Fibroblast of skin of back (primary cell): ENCODE results near the gene ASH1L.
"Not testable (repeated sequence)": the region's sequence is repeated elsewhere in the genome, so short reads cannot be mapped to it uniquely, and the experiment has no call there.

ENCODE experiments used
- DNase-seq: peaks from one replicate; pipeline ENCODE4 v3.0.0-alpha.2; 2013

Gene ASH1L

DNA sequence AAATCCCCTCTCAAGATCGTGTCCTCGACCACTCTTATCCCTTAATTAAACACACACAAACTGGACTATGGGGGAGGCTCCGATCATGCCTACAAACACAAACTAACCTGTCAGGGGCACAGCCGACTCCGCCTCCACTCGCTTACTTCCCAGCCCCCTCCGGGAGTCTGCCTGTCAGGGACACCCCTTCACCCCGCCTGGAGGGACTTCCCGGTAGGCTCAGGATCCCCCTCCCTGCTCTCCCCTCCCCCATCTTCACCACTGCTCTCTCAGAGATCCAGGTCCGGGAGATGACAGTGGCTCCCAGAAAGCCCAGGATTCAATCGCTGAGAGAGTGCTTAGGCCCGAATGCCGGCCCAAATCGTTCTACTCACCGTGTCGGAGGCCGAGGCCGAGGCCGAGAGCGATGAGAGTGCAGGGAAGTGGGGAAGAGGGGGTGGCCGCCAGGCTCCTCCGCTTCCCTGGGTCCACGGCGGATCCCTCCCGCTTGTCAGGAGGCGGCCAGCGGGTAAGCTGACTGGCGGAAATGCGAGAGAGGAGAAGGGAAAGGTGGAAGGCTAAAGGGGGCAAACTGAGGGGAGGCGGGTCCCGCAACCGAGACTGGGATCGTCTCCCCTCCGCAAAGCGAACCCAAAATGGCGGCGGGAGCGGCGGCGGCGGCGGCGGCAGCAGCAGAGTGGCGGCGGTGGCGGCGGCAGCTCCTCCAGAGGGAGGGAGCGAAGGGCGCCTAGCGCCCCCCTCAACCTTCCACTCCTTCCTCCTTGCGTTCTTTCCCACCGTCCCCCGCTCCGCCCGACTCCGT is 623 bp downstream of the ASH1L start:
- DNase-seq: not testable (repeated sequence)

DNA sequence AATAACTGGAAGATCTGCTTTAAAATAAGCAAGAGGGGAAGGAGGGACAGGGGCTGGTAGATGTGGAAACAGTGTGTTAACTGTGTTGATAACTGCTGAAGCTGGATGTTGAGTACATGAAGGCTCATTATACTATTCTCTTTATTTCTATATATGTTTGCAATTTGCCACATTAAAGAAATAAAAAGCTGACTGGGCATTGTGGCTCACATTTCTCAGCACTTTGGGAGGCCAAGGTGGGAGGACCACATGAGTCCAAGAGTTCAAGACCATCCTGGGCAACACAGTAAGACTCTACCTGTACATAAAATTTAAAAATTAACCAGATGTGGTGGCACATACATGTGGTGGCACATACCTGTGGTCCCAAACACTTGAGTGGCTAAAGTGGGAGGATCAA is 6.7 kb downstream of the ASH1L start:
- no peak for DNase-seq

DNA sequence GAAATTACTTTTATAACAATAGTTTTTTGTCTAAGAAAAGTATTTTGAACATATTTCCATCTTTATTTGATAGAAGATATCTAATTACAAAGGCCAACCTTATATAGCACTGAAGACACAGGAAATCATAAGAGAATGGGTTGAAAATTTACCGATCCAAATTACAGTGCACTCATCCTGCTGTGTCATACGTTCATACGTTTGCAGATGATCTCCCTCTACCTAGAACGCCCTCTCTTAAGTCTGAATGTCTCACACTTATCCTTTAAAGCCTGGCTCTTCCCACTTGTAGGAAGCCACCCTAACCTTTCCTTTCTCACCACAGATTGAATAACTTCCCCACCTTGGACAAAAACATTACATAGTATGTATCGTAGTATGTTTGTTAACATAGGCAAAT is 9.3 kb downstream of the ASH1L start:
- DNase-seq: no peak

DNA sequence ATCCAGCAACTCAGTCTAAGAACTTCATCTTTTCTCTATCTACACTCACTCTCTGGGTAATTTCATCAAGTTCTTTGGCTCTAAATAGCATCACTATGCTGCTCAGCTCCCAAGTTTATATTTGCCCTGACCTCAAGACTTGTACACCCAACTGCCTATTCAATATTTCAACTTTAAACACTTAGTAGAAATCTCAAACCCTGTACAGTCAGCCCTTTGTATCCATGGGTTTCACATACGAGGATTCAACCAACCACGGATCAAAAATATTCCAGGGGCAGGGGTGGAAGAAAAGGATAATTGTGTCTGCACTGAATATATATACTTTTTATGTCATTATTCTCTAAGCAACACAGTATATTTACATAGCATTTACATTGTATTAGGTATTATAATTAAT is 13.9 kb downstream of the ASH1L start:
- DNase-seq: no peak

DNA sequence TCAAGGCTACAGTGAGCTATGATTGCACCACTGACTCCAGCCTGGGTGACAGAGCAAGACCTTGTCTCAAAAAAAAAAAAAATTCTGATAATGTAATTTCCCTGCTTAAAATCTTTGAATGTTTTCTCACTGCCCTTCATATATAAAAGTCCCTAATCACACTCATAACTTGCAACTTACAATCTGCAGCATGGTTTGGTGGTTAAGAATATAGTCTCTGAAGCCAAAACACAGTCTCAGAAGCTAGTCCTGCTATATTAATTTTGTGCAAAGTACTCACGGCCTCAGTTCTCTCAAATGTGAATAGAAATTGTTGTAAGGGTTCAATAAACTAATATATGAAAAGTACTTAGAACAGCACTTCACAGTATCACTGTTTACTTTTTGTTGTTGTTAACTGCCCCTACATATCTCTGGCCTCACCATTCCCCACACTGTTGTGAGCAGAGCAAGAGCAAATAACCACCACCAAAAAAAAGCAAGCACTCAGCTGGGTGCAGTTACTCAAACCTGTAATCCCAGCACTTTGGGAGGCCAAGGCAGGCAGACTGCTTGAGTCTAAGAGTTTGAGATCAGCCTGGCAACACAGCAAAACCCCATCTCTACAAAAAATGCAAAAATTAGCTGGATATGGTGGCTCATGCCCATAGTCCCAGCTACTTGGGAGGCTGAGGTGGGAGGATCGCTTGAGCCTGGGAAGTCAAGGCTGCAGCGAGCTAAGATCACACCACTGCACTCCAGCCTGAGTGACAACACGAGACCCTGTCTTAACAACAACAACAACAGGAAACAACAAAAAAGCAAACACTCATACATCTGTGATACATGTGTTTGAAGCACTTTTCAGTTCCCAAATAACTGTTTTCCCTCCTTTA is 22.4 kb downstream of the ASH1L start:
- no peak for DNase-seq

DNA sequence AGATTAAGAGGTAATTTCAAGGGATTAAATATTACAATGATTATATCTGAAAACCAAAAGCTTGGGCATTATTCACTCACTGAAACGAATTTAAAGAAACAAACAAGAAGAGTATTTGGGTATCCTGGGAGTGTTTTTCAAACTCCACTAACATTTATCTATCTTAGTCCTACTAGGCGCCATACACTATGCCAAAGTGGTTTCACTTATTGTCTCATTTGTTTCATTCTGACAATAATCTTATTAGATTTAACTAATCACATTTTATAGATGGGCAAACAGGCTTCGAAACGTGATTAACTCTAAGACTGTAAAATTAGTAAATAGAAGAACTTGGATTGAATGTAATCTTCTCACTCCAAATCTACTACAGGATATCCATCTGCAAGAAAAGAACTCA is 25.4 kb downstream of the ASH1L start:
- no peak for DNase-seq

DNA sequence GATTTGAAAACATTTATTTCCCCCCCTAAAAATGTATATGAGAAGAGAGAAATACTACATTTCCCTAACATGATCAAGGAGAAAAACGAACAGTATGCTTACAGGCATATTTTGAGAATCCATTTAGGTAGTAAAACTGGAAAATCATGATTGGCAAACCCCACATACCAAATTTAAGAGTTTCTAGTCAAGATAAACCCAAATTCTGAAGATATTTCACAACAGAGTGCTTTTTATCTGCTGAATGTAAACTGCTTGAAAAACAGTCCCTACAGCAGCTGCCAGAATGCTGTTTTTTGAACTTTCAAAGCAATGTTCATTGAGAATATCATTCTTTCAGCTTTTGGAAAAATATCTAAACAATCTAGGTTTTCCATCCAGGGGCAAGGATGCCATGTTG is 31.0 kb downstream of the ASH1L start:
- DNase-seq: no peak

DNA sequence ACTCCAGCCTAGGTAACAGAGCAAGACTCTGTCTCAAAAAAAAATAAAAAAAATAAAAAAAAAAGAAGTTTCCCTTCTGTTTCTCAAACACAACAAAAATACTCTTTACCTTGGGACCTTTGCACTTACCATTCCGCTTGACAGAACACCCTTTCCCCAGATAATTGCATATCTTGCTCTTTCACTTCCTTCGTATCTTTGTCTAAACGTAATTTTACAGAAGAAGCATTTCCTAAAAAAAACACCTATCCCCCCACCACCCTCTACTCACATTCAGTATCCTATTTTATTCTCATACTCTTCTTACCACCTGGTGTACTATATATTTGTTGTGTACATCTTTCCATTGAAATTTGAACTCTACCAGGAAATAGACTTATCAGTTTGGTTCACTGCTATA is 32.7 kb downstream of the ASH1L start:
- no peak for DNase-seq

DNA sequence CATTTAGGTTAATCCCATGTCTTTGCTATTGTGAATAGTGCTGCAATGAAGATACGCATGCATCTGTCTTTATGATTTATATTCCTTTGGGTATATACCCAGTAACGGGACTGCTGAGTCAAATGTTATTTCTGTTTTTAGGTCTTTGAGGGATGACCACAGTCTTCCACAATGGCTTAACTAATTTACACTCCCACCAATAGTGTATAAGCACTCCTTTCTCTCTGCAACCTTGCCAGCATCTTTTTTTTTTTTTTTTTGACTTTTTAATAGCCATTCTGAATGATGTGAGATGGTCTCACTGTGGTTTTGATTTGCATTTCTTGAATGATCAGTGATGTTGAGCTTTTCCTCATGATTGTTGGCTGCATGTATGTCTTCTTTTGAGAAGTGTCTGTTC is 33.5 kb downstream of the ASH1L start:
- no peak for DNase-seq

DNA sequence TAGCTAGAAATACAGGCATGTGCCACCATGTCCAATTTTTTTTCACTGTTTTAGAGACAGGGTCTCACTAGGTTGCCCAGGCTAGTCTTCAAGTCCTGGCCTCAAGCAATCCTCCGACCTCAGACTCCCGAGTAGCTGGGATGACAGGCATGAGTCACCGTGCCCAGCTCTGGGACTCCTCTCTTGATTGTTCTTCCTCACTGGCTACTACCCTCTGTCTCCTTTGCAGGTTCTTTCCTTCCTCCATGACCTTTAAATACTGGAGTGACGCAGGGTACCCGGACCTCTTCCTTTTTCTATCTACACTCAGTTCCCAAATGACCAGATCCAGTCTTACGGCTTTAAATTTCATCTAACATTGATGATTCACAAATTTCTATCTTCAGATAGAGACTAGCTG is 34.9 kb downstream of the ASH1L start:
- DNase-seq: no peak

DNA sequence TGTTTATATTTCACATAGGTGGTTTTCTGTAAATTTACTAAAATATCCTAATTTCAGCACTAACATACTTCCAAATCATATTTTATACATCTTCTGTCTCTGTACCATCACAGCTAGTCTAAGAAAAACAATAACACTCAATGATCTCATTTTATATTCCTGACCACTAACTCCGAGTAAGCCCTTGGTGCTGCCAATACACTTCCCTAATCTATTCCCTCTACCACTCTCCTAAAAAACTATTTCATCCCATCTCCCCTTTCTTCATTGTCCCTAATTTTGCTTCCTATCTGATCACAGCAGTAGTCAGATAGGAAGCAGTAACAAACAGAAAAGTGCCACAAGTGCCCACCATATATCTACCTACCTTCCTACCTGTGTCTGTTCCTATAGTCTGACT is 36.2 kb downstream of the ASH1L start:
- DNase-seq: no peak

DNA sequence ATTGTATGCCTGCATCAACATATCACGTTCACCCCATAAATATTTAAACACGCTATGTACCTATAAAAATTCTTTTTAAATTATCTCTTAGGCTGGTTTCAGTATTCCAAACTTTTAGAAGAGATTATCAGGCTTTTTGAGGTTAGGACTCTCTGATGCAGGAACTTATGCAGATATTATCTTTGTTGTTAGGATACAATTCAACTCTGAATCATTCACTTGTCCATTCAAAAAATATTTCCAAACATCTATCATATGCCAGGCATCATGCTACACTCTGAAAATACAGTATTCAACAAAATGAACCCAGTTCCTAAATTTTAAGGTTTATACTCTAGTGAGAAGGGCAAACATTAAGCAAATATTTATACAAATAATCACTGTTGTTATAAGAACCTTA is 40.5 kb downstream of the ASH1L start:
- no peak for DNase-seq

DNA sequence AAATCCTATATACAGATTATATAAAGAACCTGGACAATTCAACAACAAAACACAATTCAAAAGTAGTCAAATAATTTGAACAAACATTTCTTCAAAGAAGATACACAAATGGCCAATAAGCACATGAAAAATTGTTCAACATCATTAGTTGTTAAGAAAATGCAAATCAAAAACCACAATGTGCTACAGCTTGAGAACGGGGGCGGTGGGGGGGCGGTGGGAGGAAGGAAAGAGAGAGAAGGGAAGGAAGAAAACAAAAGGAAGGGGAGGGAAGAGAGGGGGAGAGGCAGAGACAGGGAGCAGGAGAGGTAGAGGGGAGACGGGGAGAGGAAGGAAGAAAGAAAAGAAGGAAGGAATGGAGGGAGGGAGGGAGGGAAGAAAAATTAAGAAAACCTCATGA is 44.1 kb downstream of the ASH1L start:
- no peak for DNase-seq

DNA sequence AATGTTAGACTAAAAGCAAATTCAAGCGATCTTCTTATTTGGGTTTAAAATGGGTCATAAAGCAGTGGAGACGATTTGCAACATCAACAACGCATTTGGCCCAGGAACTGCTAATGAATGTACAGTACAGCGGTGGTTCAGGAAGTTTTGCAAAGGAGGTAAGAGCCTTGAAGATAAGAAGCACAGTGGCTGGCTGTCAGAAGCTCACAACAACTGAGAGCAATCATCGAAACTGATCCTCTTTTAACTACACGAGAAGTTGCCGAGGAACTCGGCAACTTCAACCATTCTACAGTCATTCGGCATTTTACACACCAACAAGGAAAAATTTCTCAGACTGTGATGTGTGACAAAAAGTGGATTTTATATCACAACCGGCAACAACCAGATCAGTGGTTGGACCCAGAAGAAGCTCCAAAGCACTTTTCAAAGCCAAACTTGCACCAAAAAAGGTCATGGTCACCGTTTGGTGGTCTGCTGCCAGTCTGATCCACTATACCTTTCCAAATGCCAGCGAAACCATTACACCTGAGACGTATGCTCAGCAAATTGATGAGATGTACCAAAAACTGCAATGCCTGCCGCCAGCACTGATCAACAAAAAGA is 47.9 kb downstream of the ASH1L start:
- DNase-seq: no peak

DNA sequence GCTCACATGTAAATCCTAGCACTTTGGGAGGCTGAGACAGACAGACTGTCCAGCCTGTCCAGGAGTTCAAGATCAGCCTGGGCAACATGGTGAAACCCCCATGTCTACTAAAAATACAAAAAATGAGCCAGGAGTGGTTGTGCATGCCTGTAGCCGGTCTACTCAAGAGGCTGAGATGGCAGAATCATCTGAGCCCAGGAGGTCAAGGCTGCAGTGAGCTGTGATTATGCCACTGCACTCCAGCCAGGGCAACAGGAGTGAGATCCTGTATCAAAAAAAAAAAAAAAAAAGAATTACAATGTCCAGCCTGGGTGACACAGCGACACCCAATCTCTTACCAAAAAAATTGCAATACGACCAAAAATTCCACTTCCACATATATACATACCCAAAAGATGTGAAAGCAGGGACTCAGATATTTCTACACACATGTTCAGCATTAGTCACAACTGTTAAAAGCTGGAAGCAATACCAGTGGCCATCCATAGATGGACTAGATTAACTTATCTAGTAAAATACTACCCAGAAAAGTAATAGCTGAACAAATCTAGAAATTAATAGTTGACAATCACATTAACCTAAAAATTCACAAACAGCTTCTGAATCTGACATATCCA is 49.2 kb downstream of the ASH1L start:
- DNase-seq: peak; percentile 72

DNA sequence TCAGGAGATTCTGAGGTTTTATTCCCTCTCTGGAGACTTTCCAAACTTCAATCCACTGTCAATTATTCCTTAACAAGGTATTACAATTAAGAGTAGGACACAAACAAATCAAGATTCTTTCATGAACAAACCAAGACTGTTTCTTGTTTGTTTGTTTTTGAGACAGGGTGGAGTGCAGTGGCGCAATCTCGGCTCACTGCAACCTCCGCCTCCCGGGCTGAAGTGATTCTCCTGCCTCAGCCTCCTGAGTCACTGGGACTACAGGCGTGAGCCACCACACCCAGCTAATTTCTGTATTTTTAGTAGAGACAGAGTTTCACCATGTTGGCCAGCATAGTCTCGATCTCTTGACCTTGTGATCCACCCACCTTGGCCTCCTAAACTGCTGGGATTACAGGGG is 51.2 kb downstream of the ASH1L start:
- not testable (repeated sequence) for DNase-seq

DNA sequence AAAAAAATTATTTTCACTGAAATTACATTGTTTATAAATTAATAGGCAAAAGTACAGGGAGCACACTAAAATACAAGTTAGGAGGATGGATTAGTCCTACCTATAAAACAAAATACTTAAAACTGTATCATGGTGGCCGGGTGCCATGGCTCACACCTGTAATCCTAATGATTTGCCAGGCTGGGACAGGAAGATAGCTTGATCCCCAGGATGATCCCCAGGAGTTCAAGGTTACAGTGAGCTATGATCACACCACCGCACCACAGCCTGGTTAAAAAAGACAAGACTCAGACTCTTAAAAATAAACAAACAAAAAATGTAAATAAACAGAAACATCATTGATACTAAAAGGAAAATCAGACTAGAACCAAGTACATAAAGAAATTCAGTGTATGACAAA is 53.5 kb downstream of the ASH1L start:
- DNase-seq: no peak

DNA sequence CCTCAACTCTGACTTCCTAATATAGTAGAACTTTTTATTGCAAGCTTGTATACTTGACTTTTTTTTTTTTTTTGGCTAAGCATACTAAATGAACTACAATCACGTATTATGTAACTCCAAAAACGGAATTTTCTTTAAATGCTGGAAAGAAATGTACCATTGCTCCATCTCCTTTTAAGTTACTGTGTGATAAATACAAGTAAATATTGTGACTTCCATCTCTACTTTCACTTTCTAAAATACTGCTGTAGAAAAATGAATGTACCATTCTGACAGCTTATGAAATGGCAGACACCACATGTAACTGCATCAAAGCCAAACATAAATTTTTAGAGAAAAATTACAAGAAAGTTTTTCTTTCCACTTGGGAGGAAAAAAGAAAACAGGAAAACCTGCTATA is 54.7 kb downstream of the ASH1L start:
- no peak for DNase-seq

DNA sequence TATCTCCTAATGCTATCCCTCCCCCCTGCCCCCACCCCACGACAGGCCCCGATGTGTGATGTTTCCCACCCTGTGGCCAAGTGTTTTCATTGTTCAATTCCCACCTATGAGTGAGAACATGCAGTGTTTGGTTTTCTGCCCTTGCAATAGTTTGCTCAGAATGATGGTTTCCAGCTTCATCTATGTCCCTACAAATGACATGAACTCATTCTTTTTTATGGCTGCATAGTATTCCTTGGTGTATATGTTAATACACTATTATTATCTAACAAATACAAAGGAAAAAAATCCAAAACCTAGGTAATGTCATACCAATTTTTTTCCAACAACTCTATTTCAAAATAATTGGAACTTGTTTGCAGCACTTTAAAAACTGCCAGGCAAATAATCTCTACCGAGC is 56.6 kb downstream of the ASH1L start:
- DNase-seq: not testable (repeated sequence)

DNA sequence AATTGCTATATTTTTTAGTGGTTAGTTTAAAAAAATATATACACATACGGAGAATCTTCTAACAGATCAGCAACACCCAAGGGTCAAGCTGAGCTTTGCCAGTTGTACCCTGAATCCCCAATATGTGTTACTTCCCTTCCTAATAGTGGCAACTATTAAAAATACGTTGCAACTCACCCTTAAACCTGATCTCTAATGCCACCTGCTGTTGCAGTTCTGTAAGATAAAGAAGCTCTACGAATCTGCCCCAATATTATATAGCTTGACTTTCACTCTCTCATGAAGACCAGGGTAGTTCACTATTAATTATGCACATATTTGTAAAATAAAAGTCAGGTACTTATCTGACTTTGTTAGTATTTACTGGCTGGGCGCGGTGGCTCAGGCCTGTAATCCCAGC is 58.4 kb downstream of the ASH1L start:
- peak; percentile 17 for DNase-seq

DNA sequence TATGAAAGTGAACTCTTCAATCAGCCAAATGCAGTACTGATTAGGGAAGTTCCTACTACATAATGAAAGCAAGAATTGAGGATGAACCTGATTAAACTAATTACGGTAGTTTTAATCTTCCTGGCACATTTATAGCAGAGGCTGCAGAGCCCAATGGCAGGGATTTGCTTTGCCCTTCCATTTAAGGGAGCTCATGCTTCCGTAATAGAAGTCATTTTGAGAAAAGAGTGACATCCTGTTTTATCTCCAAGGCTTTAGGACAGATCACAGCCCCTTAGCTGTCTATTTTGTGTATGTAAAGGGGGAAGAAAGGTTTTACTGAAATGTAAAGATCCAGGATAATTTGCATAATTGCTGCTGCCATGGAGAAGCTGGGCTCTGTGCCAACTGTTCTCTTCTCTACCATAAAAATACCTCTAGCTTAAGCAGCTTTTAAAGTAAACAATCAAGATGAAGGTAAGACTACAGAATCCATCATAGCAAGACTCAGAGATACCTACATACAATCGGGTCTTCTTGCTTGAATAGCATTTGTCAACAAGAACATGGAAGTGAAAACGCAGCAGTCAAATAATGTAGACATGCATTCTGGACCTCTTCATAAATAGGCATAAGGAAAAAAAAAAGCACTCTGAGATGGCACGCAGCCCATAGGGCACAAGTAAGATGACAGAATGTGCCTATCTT is 62.5 kb downstream of the ASH1L start:
- peak; percentile 10 for DNase-seq

DNA sequence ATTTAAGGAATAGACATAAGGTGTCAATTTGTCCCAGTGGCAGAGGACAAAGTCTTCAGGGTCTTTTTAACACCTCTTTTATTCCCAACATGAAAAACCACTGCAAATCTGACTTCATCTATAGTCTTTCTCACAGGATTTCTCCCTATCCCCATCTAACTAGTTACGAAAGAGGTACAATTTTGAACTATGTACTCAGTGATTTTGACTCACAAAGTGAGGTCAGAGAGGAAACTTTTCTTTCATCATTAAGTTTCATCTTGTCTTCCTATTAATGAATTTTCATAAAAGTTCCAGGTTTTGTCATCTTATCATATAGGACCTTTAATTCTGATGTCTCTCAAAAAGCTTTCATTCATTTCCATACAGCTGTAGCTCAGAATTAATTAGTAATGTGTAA is 63.3 kb downstream of the ASH1L start:
- no peak for DNase-seq

DNA sequence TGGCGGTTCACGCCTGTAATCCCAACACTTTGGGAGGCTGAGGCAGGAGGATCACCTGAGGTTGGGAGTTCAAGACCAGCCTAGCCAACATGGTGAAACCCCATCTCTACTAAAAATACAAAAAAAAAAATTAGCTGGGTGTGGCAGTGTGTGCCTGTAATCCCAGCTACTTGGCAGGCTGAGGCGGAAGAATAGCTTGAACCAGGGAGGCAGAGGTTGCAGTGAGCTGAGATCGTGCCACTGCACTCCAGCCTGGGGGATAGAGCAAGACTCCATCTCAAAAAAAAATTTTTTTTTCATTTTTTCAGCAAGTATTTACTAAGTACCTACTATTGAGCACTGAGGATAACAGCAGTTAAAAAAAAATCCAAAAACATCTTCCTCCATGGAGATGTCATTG is 69.0 kb downstream of the ASH1L start:
- not testable (repeated sequence) for DNase-seq
